Renal pelvis (tissue), 4 donors: ENCODE measurements around the gene C16orf90. TPM values are rescaled to one million over a fixed set of nuclear protein-coding genes. Genes with fewer than 3 reads are reported as not detected.
"Not testable (repeated sequence)": the region's sequence is repeated elsewhere in the genome, so short reads cannot be mapped to it uniquely, and the experiment has no call there.

ENCODE experiments used
- DNase-seq: peaks from one replicate; pipeline ENCODE4 v3.0.0-alpha.2; 2013
- polyA plus RNA-seq, 3 donors: library from polyadenylated mRNA; unstranded; fragments of 120-200 nt; gene quantifications; one replicate each; pipeline ENCODE4 v1.2.1, GENCODE V29; 2013; ENCODE audit not compliant: insufficient read length in 3 of 3

The C16orf90 gene
- polyA plus RNA-seq, 3 donors: not detected

DNA sequence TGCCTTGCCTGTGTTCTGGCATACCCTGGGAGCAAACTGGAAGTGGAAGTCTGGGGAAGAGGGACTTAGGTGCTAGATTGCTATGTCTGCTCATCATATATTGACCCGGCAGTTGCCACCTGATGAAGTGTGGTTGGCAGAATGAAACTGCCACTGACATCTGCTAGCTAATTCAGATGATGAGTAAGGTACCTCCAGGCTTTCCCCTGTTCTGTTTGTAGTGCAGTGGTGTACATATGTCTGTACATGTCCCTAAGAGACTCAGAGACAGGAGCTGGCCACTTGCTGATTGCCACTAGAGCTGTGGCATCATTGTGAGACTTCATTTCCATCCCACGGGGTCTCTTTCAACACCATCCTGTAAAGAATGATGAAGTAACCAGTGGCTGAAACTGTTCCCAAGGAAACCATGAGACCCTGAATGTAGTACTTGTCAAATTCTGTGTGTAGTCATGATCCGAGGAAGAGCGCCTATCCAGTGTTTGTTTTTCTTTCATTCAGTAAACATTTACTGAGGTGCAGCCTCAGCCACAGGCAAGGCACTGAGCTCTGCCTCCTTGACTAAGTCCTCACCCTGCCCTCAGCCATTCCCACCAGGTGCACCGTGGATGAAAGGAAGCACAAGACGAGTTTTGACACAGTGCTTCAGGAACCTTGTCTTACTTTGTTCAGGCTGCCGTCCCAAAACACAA lies 18.7 kb upstream of the C16orf90 start:
- DNase-seq: no peak

DNA sequence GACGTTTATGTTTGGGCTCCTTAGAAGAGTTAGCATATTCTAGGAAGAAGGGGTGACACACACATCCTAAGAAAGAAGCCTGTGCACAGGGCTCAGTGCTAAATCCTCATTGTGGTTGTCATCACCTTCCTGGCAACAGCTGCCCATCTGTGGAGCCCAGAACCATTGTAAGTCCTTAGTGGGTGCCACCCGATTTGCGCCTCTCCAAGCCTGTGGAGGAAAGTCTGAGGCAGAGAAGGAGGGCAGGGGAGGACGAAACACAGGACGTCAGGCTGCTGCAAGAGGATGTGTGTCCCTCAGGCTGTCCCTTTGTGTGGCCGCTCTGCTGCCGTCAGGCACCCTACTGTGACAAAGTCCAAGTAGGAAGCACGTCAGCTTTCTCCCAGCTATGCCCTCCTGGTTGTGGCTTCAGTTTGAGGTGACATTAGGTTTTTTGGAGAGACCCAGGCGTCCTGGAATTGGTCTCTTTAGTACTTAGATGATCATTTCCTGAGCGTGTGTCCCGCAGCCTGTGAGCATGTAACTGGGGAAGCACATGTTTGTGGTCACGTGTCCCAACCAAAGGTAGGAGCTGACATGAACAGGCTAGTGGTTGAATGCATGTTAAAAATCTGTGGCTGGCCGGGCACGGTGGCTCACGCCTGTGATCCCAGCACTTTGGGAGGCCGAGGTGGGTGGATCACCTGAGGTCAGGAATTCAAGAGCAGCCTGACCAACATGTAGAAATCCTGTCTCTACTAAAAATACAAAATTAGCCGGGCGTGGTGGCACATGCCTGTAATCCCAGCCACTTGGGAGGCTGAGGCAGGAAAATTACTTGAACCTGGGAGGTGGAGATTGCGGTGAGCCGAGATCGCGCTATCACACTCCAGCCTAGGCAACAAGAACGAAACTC lies 16.2 kb upstream of the C16orf90 start:
- DNase-seq: no peak

GRCh38 chr16:3510416-3510815 lies 15.1 kb upstream of the C16orf90 start:
- DNase-seq: no peak

- DNase-seq: no peak
Measured at GRCh38 chr16:3509470-3509928, 14.2 kb upstream of the C16orf90 start.

- DNase-seq: no peak
Measured at GRCh38 chr16:3508736-3509135, 13.4 kb upstream of the C16orf90 start.

DNA sequence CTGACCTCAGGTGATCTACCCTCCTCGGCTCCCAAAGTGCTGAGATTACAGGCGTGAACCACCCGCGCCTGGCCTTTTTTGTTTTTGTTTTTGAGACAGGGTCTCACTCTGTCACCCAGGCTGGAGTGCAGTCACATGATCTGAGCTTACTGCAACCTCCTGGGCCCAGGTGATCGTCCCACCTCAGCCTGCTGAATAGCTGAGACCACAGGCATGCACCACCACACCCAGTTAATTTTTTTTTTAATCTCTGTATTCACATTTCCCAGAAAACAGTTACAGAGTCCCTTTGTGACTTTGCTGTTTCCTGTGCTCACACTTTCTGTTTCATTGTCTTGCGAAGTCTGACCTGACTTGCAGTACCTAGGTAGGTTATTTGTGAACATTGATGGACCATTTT lies 8.2 kb upstream of the C16orf90 start:
- DNase-seq: no peak

DNA sequence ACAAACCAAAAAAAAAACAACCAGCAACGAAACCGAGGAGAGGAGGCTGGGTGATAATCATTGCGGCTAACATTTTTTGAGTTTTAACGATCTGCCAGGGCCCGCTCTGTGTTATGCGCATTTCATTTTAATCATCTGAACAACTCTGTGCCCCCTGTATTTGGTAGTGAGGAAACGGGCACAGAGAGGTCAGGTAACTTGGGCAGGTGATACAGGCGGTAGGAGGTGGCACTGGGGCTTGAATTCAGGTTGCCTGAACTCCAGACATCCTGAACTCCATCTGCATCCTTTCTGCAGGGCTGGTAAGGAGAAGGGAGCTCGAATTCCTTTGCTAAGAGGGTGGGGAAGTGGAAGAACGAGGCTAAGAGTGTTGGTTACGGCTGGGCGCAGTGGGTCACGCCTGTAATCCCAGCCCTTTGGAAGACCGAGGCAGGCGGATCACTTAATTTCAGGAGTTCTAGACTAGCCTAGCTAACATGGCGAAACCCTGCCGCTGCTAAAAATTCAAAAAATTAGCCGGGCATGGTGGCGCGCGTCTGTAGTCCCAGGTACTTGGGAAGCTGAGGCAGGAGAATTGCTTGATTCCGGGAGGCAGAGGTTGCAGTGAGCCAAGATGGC lies 6.6 kb upstream of the C16orf90 start:
- DNase-seq: no peak

- DNase-seq: not testable (repeated sequence)
Measured at GRCh38 chr16:3501412-3501761, 6.1 kb upstream of the C16orf90 start.

DNA sequence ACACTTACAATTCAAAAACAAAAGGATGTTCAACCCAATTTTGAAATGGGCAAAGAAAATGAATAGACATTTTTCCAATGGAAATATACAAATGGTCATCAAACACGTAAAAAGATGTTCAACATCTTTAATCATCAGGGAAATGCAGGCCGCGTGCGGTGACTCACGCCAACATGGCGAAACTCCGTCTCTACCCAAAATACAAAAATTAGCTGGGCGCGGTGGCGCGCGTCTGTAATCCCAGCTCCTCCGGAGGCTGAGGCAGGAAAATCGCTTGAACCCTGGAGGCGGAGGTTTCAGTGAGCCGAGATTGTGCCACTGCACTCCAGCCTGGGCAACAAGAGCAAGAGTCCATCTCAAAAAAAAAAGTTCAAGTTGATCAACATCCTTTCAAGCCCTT lies 3.7 kb upstream of the C16orf90 start:
- DNase-seq: no peak

GRCh38 chr16:3497771-3498170 lies 2.5 kb upstream of the C16orf90 start:
- no peak for DNase-seq

GRCh38 chr16:3496386-3496785 lies 1.1 kb upstream of the C16orf90 start:
- DNase-seq: no peak

- DNase-seq: no peak
Measured at GRCh38 chr16:3494386-3494973, 809 bp downstream of the C16orf90 start.

GRCh38 chr16:3492356-3492755 lies 2.9 kb downstream of the C16orf90 start:
- no peak for DNase-seq

DNA sequence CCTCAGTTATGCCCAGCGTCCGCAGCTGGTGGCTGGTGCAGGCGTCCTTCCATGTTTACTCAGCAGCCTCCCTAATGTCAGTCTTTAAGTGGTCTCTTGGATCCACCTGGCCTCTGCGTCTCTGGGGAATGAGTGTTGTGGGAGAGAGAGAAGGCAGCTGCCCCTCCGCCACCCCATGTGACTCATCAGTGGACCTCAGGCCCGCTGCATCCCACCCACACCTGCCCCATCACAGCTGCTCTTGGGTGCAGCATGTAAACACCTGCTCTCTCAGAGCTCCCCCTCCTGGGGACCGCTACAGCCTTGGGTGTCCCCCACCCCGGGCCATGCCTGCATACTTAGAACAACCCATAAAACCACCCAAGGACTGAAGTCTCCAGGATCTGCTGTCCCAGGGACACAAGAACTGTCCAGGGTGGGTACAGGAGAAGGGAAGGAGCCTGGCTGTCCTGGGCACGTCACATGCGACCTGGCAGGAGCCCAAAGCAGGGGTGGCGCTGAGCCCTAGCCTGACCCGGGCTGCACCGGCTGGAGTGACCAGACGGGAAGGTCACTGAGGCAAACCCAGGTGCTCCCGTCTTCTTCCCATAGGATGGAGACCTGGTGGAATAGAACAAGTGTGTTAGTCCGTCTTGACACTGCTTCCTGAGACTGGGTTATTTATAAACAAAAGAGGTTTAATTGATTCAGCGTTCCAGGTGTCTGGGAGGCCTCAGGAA lies 4.2 kb downstream of the C16orf90 start:
- no peak for DNase-seq

GRCh38 chr16:3488801-3489200 lies 6.5 kb downstream of the C16orf90 start:
- no peak for DNase-seq

GRCh38 chr16:3487521-3488410 lies 7.5 kb downstream of the C16orf90 start:
- DNase-seq: no peak

DNA sequence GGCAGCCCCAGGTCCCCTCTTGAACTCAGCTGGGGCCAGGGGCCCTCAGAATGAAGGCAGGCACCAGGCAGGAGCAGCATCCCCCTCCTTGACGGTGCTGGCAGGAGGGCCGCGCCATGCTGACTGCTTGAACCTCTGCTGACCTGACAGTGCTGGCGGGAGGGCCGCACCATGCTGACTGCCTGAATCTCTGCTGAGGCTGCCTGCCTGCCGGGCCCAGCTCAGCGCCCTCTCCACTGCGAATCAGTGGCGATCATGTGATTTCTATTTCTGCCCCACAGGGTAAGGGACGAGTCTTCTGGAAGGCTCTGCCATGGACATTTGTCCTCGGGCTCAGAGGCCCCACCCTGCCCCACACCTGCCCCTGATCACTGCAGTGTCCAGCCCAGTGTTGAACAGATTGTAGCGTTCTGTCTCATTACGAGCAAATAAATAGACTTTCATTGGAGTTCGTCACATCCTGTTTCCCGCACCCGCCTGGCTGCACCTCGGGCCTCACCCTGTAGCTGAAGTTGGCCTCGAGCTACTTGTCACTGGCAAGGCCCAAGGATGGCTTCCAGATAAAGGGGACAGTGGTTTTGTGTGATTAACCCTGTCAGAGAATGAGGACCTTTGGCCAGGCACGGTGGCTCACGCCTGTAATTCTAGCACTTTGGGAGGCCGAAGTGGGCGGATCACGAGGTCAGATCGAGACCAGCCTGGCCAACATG lies 8.6 kb downstream of the C16orf90 start:
- DNase-seq: no peak

DNA sequence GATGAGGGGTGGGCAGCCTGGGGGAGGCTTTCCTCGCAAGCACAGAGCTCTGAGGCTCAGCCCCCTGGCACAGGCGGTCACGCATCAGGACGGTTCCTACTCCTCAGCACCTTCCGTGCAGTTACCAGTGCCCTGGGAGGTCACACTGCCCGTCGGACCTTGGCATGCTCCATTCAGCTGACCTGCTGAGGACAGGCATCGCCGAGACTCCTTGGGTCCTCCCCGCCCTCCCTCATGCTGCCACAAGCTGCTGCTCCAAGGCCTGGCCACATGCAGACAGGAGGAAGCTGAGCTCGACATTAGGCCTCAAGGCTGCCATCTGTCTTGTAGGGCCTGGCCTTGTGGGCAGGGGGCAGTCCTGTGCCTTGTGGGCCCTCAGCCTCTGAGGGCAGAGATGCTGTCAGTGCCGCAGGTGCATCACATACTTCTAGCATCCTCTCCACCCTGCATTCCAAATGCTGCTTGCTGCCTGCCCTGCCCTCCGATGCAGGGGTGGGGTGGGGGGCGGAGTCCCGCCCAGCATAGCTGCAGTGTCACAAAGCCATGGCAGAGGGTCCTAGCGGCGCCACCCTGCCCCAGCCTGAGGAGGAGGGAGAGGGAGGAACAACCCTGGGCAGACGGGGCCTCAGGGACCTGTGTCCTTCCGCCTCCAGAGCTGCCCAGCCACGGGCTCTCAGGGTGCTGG lies 9.3 kb downstream of the C16orf90 start:
- no peak for DNase-seq

DNA sequence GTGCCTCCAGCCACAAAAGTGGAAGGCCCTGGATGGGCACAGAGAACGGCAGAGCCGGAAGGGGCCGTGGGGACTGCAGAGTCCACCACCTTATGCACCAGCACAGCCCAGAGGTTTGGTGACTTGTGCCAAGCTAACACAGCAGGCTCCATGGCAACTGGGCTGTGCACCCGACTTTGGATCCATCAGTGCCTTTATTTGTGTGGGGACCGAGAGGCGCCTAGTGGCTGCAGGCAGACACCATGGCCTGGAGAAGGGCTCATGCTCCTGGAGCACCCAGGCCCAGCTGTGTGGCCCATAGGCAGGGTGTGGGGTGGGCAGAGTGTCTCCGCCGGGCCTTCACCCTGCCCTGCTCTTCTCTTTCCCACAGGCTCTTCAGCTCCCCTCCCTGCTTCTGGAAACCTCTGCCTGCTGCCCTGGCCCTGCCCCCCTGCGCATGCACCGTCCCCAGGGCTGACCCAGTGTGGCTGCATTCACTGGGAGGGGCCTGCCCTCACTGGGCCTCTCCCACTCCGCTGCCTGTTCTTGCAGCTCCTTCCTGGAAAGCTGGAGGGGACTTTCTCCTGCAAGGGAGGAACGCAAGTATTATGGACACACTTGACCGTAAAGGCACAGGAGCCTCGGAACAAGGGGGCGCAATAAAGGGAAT lies 10.1 kb downstream of the C16orf90 start:
- no peak for DNase-seq
